ENCODE data around the gene RHOV. TPM values are rescaled to one million over a fixed set of nuclear protein-coding genes. Genes with fewer than 3 reads are reported as not detected.

RHOV gene
- total RNA-seq, 1 experiment from 2014 or later = 6.0 TPM

- peak overlapping the region; percentile 99 for H3K4me2 ChIP-seq (ENCODE audit: low read length)
- peaks cover 5 to 16% of the 10 kb centered on the region in 2 experiments; a peak in 3 of 4 replicates for H3K36me3 ChIP-seq (ENCODE audit: control insufficient read depth in 1 of 2, insufficient read depth in 2 of 2, low read length in 2 of 2)
- ChIA-PET CTCF (interaction anchor here (0.9 to 5.2 kb wide), 6 partner anchors 11 to 64 kb away, joined by 3 to 61 read pairs (median 4); partner anchors contain the start of gene VPS18), POLR2A (interaction anchor here (0.9 to 2.4 kb wide), 4 partner anchors 8 to 59 kb away, joined by 3 to 13 read pairs (median 4); no protein-coding TSS in a partner anchor), RAD21 (ENCODE audit: low non-redundant PET in 1 of 2, low total read pairs in 2 of 2, uncharacterized antibody in 2 of 2, unreplicated experiment in 2 of 2) (interaction anchor here in 1 of 2 experiments (1.0 kb wide), 1 partner anchor 47 kb away, joined by 3 read pairs; no protein-coding TSS in a partner anchor)
- no peaks in the 10 kb centered on the region; the same call in 1 of the 2 replicates for H4K20me1 ChIP-seq (ENCODE audit: insufficient read depth)
- H3K4me1 ChIP-seq (ENCODE audit: control insufficient read depth in 1 of 2, insufficient read depth in 2 of 2, low read length in 2 of 2) = peaks cover 34 to 45% of the 10 kb centered on the region in 2 experiments
- no peaks in the 10 kb centered on the region for H3K9me2 ChIP-seq (ENCODE audit: insufficient read depth)
- no peak for DNase-seq (ENCODE audit: low read depth, low spot score)
- H3K79me2 ChIP-seq (ENCODE audit: insufficient read depth, low read length) = peaks cover 72% of the 10 kb centered on the region
- H3K9me3 ChIP-seq (ENCODE audit: control insufficient read depth in 1 of 2, insufficient read depth in 1 of 2, low read depth in 1 of 2, low read length in 2 of 2) = no peaks in the 10 kb centered on the region
- H3K4me3 ChIP-seq (replicated peaks in 1 of 2; ENCODE audit: low read depth in 1 of 2, low read length in 2 of 2) = peak overlapping the region; percentile 6 to 95; a peak in 3 of 4 replicates
- no peaks in the 10 kb centered on the region for H3K27me3 ChIP-seq (ENCODE audit: insufficient read depth, low read length)
- intact Hi-C loops (cut with micrococcal nuclease) = loop anchor here (1.0 kb wide), 1 partner anchor 27 kb away; the partner anchor contains the start of gene RHOV
- peak overlapping the region; percentile 93 for H3K27ac ChIP-seq (ENCODE audit: low read depth, low read length)
- no TSS peak for BruUV-seq (replicated peaks)
- TF ChIP-seq CEBPB (IDR thresholded peaks at IDR 0.05; ENCODE audit: low read depth) (no peak), SRF (IDR thresholded peaks at IDR 0.05; ENCODE audit: low read depth) (no peak), REST (IDR thresholded peaks at IDR 0.05; ENCODE audit: low read depth) (no peak), POLR2A (IDR thresholded peaks at IDR 0.05; ENCODE audit: borderline replicate concordance, extremely low read depth, insufficient read depth, insufficient read length) (no peak), CTCF (IDR thresholded peaks at IDR 0.05 in 2 of 3, conservative IDR thresholded peaks at IDR 0.05 in 1 of 3; ENCODE audit: borderline replicate concordance in 1 of 3, insufficient read depth in 1 of 3, low read depth in 2 of 3, low read length in 2 of 3) (no peak), YY1 (IDR thresholded peaks at IDR 0.05; ENCODE audit: extremely low read depth, insufficient replicate concordance, low read depth, low read length) (no peak), CBX3 (IDR thresholded peaks at IDR 0.05; ENCODE audit: low read depth) (no peak), ZBTB33 (IDR thresholded peaks at IDR 0.05; ENCODE audit: extremely low read depth, insufficient replicate concordance, low read length) (no peak), EGR1 (IDR thresholded peaks at IDR 0.05; ENCODE audit: low read depth) (no peak), ZFX (IDR thresholded peaks at IDR 0.05) (no peak), JUND (IDR thresholded peaks at IDR 0.05) (no peak), SIN3A (IDR thresholded peaks at IDR 0.05; ENCODE audit: low read depth) (no peak), TCF7L2 (IDR thresholded peaks at IDR 0.05; ENCODE audit: borderline replicate concordance, extremely low read depth, insufficient read depth, insufficient read length) (no peak), ELF1 (IDR thresholded peaks at IDR 0.05; ENCODE audit: borderline replicate concordance, low read depth) (no peak)
- H2AFZ ChIP-seq (ENCODE audit: low read depth, low read length, poor library complexity, severe bottlenecking) = no peak overlapping the region
- no peak for ATAC-seq
- peak overlapping the region; percentile 77 for H3K9ac ChIP-seq (ENCODE audit: low read length)
These were observed 27.2 kb downstream of the RHOV start for GRCh38 chr15:40846841-40847222.
